HG03066 (cell line): ENCODE results near the gene PSTPIP1.

Experiments
- ATAC-seq: cut with Tn5 transposase; IDR thresholded peaks from one replicate; pipeline ENCODE4 v1.9.1; 2021; ENCODE audit warnings: low read depth; ENCODE audit not compliant: unreplicated experiment

The PSTPIP1 gene

GRCh38 chr15:76996526-76997401 lies 1.8 kb downstream of the PSTPIP1 start:
- ATAC-seq: no peak

GRCh38 chr15:76998663-76999285 lies 3.8 kb downstream of the PSTPIP1 start:
- ATAC-seq: no peak

GRCh38 chr15:76999996-77000395 lies 5.1 kb downstream of the PSTPIP1 start:
- ATAC-seq: no peak

GRCh38 chr15:77001351-77001750 lies 6.4 kb downstream of the PSTPIP1 start:
- ATAC-seq: no peak

- ATAC-seq: no peak
Measured at GRCh38 chr15:77001966-77002365, 7.0 kb downstream of the PSTPIP1 start.

GRCh38 chr15:77002436-77002835 lies 7.5 kb downstream of the PSTPIP1 start:
- ATAC-seq: peak; percentile 18

GRCh38 chr15:77002954-77003912 lies 8.3 kb downstream of the PSTPIP1 start:
- peak; percentile 78 for ATAC-seq

GRCh38 chr15:77004189-77004588 lies 9.3 kb downstream of the PSTPIP1 start:
- no peak for ATAC-seq

- no peak for ATAC-seq
Measured at GRCh38 chr15:77009176-77009575, 14.2 kb downstream of the PSTPIP1 start.

GRCh38 chr15:77009646-77010311 lies 14.9 kb downstream of the PSTPIP1 start:
- no peak for ATAC-seq

GRCh38 chr15:77010312-77010686 lies 15.4 kb downstream of the PSTPIP1 start:
- no peak for ATAC-seq

- no peak for ATAC-seq
Measured at GRCh38 chr15:77010857-77011256, 15.9 kb downstream of the PSTPIP1 start.

- no peak for ATAC-seq
Measured at GRCh38 chr15:77012117-77012712, 17.3 kb downstream of the PSTPIP1 start.

- ATAC-seq: no peak
Measured at GRCh38 chr15:77012868-77013267, 17.9 kb downstream of the PSTPIP1 start.

- ATAC-seq: peak; percentile 53
Measured at GRCh38 chr15:77013776-77014131, 18.8 kb downstream of the PSTPIP1 start.

GRCh38 chr15:77014132-77015081 lies 19.5 kb downstream of the PSTPIP1 start:
- ATAC-seq: peak; percentile 53

- no peak for ATAC-seq
Measured at GRCh38 chr15:77015646-77016320, 20.9 kb downstream of the PSTPIP1 start.

GRCh38 chr15:77016321-77016695 lies 21.4 kb downstream of the PSTPIP1 start:
- no peak for ATAC-seq
